ENCODE results near the gene GBP7.
"Not testable (repeated sequence)": the region's sequence is repeated elsewhere in the genome, so short reads cannot be mapped to it uniquely, and the experiment has no call there.

The GBP7 gene

DNA sequence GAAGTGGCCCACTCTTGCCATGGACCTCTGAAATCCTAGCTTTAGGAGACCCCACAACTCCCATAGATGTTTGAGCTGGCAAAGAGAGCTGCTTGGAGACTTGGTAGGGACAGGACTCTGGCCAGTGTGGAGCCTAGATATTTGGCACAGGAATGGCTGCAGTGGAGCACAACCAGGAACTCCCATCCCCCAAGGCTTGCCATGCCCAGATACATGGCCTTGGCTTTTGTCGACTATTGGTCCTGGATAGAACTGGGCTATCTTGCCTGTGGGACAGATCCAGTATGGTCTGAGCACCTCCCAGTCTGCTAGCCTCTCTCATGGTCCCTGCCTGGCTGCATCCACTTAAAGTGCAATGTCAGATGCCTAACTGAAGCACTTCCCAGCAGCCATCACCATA, 42.1 kb downstream of the GBP7 start:
- no peak overlapping the region for H3K4me3 ChIP-seq (ENCODE audit: low read depth, low read length)
- no peak overlapping the region for H3K9ac ChIP-seq (ENCODE audit: low read depth, low read length)
- H3K27me3 ChIP-seq (ENCODE audit: control insufficient read depth, insufficient read depth, low read length): no peaks in the 10 kb centered on the region
- no peaks in the 10 kb centered on the region for H3K36me3 ChIP-seq (ENCODE audit: control insufficient read depth, insufficient read depth, low read length)
- H3K4me1 ChIP-seq (ENCODE audit: control insufficient read depth, insufficient read depth, low read length): no peaks in the 10 kb centered on the region
- no peak overlapping the region for H3K27ac ChIP-seq (ENCODE audit: low read depth, low read length)
- H3K9me3 ChIP-seq (ENCODE audit: control insufficient read depth, insufficient read depth, low read length): no peaks in the 10 kb centered on the region

GRCh38 chr1:89130716-89131115, 45.1 kb downstream of the GBP7 start:
- H3K36me3 ChIP-seq (ENCODE audit: control insufficient read depth, insufficient read depth, low read length): no peaks in the 10 kb centered on the region
- no peaks in the 10 kb centered on the region for H3K27me3 ChIP-seq (ENCODE audit: control insufficient read depth, insufficient read depth, low read length)
- H3K4me3 ChIP-seq (ENCODE audit: low read depth, low read length): no peak overlapping the region
- H3K9ac ChIP-seq (ENCODE audit: low read depth, low read length): no peak overlapping the region
- H3K9me3 ChIP-seq (ENCODE audit: control insufficient read depth, insufficient read depth, low read length): no peaks in the 10 kb centered on the region
- H3K27ac ChIP-seq (ENCODE audit: low read depth, low read length): no peak overlapping the region
- peaks cover 3% of the 10 kb centered on the region for H3K4me1 ChIP-seq (ENCODE audit: control insufficient read depth, insufficient read depth, low read length)

GRCh38 chr1:89129911-89130310, 45.9 kb downstream of the GBP7 start:
- no peaks in the 10 kb centered on the region for H3K36me3 ChIP-seq (ENCODE audit: control insufficient read depth, insufficient read depth, low read length)
- no peak overlapping the region for H3K9ac ChIP-seq (ENCODE audit: low read depth, low read length)
- no peaks in the 10 kb centered on the region for H3K27me3 ChIP-seq (ENCODE audit: control insufficient read depth, insufficient read depth, low read length)
- H3K4me1 ChIP-seq (ENCODE audit: control insufficient read depth, insufficient read depth, low read length): peaks cover 5% of the 10 kb centered on the region
- no peak overlapping the region for H3K27ac ChIP-seq (ENCODE audit: low read depth, low read length)
- H3K9me3 ChIP-seq (ENCODE audit: control insufficient read depth, insufficient read depth, low read length): no peaks in the 10 kb centered on the region
- no peak overlapping the region for H3K4me3 ChIP-seq (ENCODE audit: low read depth, low read length)

DNA sequence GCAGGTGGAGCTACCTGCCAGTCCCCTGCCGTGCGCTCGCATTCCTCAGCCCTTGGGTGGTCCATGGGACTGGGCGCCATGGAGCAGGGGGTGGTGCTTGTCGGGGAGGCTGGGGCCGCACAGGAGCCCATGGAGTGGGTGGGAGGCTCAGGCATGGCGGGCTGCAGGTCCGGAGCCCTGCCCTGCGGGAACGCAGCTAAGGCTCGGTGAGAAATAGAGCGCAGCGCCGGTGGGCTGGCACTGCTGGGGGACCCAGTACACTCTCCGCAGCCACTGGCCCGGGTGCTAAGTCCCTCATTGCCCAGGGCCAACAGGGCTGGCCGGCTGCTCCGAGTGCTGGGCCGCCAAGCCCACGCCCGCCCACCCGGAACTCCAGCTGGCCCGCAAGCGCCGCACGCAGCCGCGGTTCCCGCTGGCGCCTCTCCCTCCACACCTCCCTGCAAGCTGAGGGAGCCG, 47.8 kb downstream of the GBP7 start:
- H3K27me3 ChIP-seq (ENCODE audit: control insufficient read depth, insufficient read depth, low read length); H3K27ac ChIP-seq (ENCODE audit: low read depth, low read length); H3K4me3 ChIP-seq (ENCODE audit: low read depth, low read length); H3K9me3 ChIP-seq (ENCODE audit: control insufficient read depth, insufficient read depth, low read length); H3K9ac ChIP-seq (ENCODE audit: low read depth, low read length); H3K36me3 ChIP-seq (ENCODE audit: control insufficient read depth, insufficient read depth, low read length); H3K4me1 ChIP-seq (ENCODE audit: control insufficient read depth, insufficient read depth, low read length): not testable (repeated sequence)

DNA sequence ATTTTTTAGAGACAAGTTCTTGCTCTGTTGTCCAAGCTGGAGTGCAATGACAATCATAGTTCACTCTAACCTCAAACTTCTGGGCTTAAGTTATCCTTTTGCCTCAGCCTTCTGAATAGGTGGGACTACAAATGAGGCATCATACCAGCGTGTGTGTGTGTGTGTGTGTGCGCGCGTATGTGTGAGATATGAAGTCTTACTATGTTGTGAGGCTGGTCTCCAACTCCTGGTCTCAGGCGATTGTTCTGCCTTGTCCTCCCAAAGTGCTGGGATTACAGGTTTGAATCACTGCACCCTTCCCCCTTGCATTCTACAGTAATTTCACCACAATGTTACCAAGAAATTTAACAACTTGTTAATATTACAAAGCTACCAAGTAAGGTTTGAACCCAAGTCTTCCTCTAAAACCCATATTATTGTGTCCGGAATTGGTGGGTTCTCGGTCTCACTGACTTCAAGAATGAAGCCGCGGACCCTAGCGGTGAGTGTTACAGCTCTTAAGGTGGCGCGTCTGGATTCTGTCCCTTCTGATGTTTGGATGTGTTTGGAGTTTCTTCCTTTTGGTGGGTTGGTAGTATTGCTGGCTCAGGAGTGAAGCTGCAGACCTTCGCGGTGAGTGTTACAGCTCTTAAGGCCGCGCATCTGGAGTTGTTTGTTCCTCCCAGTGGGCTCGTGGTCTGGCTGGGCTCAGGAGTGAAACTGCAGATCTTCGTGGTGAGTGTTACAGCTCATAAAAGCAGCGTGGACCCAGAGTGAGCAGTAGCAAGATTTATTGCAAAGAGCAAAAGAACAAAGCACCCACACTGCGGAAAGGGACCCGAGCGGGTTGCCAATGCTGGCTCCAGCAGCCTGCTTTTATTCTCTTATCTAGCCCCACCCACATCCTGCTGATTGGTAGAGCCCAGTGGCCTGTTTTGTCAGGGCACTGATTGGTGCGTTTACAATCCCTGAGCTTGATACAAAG, 48.9 kb downstream of the GBP7 start:
- H3K27ac ChIP-seq (ENCODE audit: low read depth, low read length); H3K4me1 ChIP-seq (ENCODE audit: control insufficient read depth, insufficient read depth, low read length); H3K36me3 ChIP-seq (ENCODE audit: control insufficient read depth, insufficient read depth, low read length); H3K9me3 ChIP-seq (ENCODE audit: control insufficient read depth, insufficient read depth, low read length); H3K4me3 ChIP-seq (ENCODE audit: low read depth, low read length); H3K9ac ChIP-seq (ENCODE audit: low read depth, low read length); H3K27me3 ChIP-seq (ENCODE audit: control insufficient read depth, insufficient read depth, low read length): not testable (repeated sequence)

DNA sequence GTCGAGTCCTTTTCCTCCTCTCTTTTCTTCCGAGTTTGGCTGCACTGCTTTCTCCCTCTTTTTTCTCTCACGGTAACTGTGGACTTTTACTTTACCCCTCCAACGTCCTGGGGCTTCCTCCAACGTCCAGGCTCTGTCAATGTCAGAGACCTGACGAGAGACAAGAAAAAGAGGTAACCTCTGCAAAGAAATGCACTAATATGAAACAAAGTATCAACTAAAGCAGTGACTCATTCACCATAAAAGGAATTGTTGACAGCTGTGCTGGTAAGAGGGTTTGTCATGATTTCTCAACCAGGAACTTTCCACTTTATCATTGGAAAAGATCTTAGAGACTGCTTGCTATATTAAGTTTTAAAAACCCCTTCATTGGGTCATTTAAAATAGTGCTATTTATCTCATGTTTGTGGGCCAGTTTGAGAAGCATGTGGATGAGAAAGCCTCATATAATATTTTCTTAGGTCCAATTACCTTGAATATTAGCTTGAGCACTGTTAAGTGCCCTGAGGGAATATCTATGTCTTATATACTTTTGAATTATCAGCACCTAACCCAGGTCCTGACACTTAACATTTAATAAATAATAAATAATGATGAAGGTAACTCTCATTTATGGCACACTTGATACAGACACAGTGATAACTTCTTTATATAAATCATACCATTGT, 49.8 kb downstream of the GBP7 start, which contains the start of gene GBP2:
Gene GBP2 (minus strand): TSS at position 202 of the 668 bp plus-strand sequence. CDS start 4,148 bp downstream, outside the sequence.
- H3K4me3 ChIP-seq (ENCODE audit: low read depth, low read length): no peak within 1 kb of the TSS; the same call in 1 of the 2 replicates

GRCh38 chr1:89125240-89125912, 50.4 kb downstream of the GBP7 start:
- Histone ChIP-seq H3K36me3 (ENCODE audit: control insufficient read depth, insufficient read depth, low read length) (no peaks in the 10 kb centered on the region), H3K4me1 (ENCODE audit: control insufficient read depth, insufficient read depth, low read length) (peaks cover 5% of the 10 kb centered on the region), H3K9ac (ENCODE audit: low read depth, low read length) (no peak overlapping the region), H3K4me3 (ENCODE audit: low read depth, low read length) (no peak overlapping the region; the same call in 1 of the 2 replicates), H3K27ac (ENCODE audit: low read depth, low read length) (peak overlapping the region; percentile 55), H3K27me3 (ENCODE audit: control insufficient read depth, insufficient read depth, low read length) (no peaks in the 10 kb centered on the region), H3K9me3 (ENCODE audit: control insufficient read depth, insufficient read depth, low read length) (no peaks in the 10 kb centered on the region)

More for the DNA sequence above, 49.8 kb downstream of the GBP7 start, which contains the start of gene GBP2:
- peak within 1 kb of the TSS; percentile 55 for H3K27ac ChIP-seq (ENCODE audit: low read depth, low read length)
- H3K4me1 ChIP-seq (ENCODE audit: control insufficient read depth, insufficient read depth, low read length): peaks cover 5% of the 10 kb centered on the region
- H3K9ac ChIP-seq (ENCODE audit: low read depth, low read length): no peak within 1 kb of the TSS
- H3K36me3 ChIP-seq (ENCODE audit: control insufficient read depth, insufficient read depth, low read length): no peaks in the 10 kb centered on the region
- no peaks in the 10 kb centered on the region for H3K9me3 ChIP-seq (ENCODE audit: control insufficient read depth, insufficient read depth, low read length)
- no peaks in the 10 kb centered on the region for H3K27me3 ChIP-seq (ENCODE audit: control insufficient read depth, insufficient read depth, low read length)

- Histone ChIP-seq H3K36me3 (ENCODE audit: control insufficient read depth, insufficient read depth, low read length) (no peaks in the 10 kb centered on the region), H3K9ac (ENCODE audit: low read depth, low read length) (no peak overlapping the region), H3K27me3 (ENCODE audit: control insufficient read depth, insufficient read depth, low read length) (no peaks in the 10 kb centered on the region), H3K27ac (ENCODE audit: low read depth, low read length) (no peak overlapping the region), H3K9me3 (ENCODE audit: control insufficient read depth, insufficient read depth, low read length) (no peaks in the 10 kb centered on the region), H3K4me3 (ENCODE audit: low read depth, low read length) (no peak overlapping the region), H3K4me1 (ENCODE audit: control insufficient read depth, insufficient read depth, low read length) (peaks cover 5% of the 10 kb centered on the region)
Measured at GRCh38 chr1:89121641-89122040, 54.2 kb downstream of the GBP7 start.

GRCh38 chr1:89114662-89115061, 61.1 kb downstream of the GBP7 start:
- Histone ChIP-seq H3K9ac (ENCODE audit: low read depth, low read length) (no peak overlapping the region), H3K4me3 (ENCODE audit: low read depth, low read length) (no peak overlapping the region), H3K4me1 (ENCODE audit: control insufficient read depth, insufficient read depth, low read length) (no peaks in the 10 kb centered on the region), H3K27ac (ENCODE audit: low read depth, low read length) (no peak overlapping the region), H3K9me3 (ENCODE audit: control insufficient read depth, insufficient read depth, low read length) (no peaks in the 10 kb centered on the region), H3K27me3 (ENCODE audit: control insufficient read depth, insufficient read depth, low read length) (no peaks in the 10 kb centered on the region), H3K36me3 (ENCODE audit: control insufficient read depth, insufficient read depth, low read length) (no peaks in the 10 kb centered on the region)

- Histone ChIP-seq H3K9me3 (ENCODE audit: control insufficient read depth, insufficient read depth, low read length) (no peaks in the 10 kb centered on the region), H3K4me1 (ENCODE audit: control insufficient read depth, insufficient read depth, low read length) (no peaks in the 10 kb centered on the region), H3K36me3 (ENCODE audit: control insufficient read depth, insufficient read depth, low read length) (no peaks in the 10 kb centered on the region), H3K9ac (ENCODE audit: low read depth, low read length) (no peak overlapping the region), H3K4me3 (ENCODE audit: low read depth, low read length) (no peak overlapping the region), H3K27ac (ENCODE audit: low read depth, low read length) (no peak overlapping the region), H3K27me3 (ENCODE audit: control insufficient read depth, insufficient read depth, low read length) (no peaks in the 10 kb centered on the region)
Measured at GRCh38 chr1:89112871-89113613, 62.8 kb downstream of the GBP7 start.

Data from HUES48 (cell line).